Activated T-helper 1 cell treated with anti-CD3 and anti-CD28 coated beads, Interleukin-12 subunit alpha, Interleukin-12 subunit beta, Interleukin-2, Interleukin-4 antibody, amounts not matched to agents 30 ng/mL and 10 ng/mL and 1 ng/mL, durations not matched to agents 14 hours and 24 hours and 36 hours (primary cell): ENCODE results near the gene PHF21A. TPM values are rescaled to one million over a fixed set of nuclear protein-coding genes. Genes with fewer than 3 reads are reported as not detected.

Experiments
- DNase-seq: peaks from one replicate; pipeline ENCODE4 v3.0.0; 2021; ENCODE audit warnings: low spot score
- H3K27ac Mint-ChIP-seq: one replicate; pipeline ENCODE4 v1.8.0; 2021; ENCODE audit warnings: mild to moderate bottlenecking, mixed read lengths
- H3K27me3 Mint-ChIP-seq: one replicate; pipeline ENCODE4 v1.8.0; 2022; ENCODE audit warnings: mild to moderate bottlenecking, moderate library complexity, mixed read lengths; ENCODE audit not compliant: insufficient read depth
- H3K36me3 Mint-ChIP-seq: one replicate; pipeline ENCODE4 v1.8.0; 2021; ENCODE audit warnings: low read depth, mixed read lengths
- H3K4me1 Mint-ChIP-seq: one replicate; pipeline ENCODE4 v1.8.0; 2021; ENCODE audit warnings: low read depth, mixed read lengths
- H3K4me3 Mint-ChIP-seq: one replicate; pipeline ENCODE4 v1.8.0; 2021; ENCODE audit warnings: mild to moderate bottlenecking, moderate library complexity, mixed read lengths
- H3K9me3 Mint-ChIP-seq: one replicate; pipeline ENCODE4 v1.8.0; 2021; ENCODE audit warnings: mixed read lengths
- intact Hi-C: fragments of 100-400 bp; cut with micrococcal nuclease; formaldehyde crosslinking; loops from one replicate; pipeline ENCODE4 v1.15.1; 2024
- total RNA-seq: library from RNA; stranded (reverse); gene quantifications from 2 replicates; pipeline ENCODE4 v1.2.3, GENCODE V29; 2022

PHF21A gene
- total RNA-seq, 1 donor from 2014 or later: 32.9 TPM

DNA sequence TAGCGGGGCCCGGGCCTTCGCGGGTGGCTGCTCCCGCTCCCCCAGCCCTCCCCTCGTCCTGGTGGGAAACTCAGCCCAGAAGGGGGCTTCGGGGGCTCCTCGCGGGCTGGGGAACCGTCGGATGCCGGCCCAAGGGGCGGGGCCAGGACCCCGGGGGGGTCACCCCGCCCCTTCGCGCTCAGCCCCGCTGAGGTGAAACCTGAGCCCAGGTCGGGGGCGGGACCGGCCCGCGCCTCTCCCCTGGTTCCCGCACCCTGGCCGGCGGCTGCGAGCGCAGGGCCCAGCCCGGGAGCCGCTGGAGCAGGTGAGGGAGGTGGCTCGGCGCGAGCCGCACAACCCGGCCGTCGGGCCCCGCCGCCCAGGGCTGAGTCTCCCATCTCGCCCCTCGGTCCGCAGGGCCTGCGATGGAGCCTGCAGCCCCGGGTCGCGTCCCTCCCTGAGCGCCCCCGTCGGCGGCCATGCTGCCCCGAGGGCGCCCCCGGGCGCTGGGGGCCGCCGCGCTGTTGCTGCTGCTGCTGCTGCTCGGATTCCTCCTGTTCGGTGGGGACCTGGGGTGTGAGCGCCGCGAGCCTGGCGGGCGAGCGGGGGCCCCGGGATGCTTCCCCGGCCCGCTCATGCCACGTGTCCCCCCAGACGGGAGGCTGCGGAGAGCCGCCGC is 198.7 kb downstream of the PHF21A start, which contains the start of gene LARGE2:
Gene LARGE2, plus strand, starts transcription at position 232 of the 658 bp plus-strand sequence. Its CDS starts 227 bp downstream, at position 459.
- Mint-ChIP-seq H3K27ac (no peak within 1 kb of the TSS), H3K27me3 (peaks cover 29% of the 10 kb centered on the region), H3K36me3 (peaks cover 4% of the 10 kb centered on the region), H3K4me1 (peaks cover 8% of the 10 kb centered on the region), H3K4me3 (peak within 1 kb of the TSS; percentile 59), H3K9me3 (no peaks in the 10 kb centered on the region)
- DNase-seq: no peak
- intact Hi-C loops: no loop called here

DNA sequence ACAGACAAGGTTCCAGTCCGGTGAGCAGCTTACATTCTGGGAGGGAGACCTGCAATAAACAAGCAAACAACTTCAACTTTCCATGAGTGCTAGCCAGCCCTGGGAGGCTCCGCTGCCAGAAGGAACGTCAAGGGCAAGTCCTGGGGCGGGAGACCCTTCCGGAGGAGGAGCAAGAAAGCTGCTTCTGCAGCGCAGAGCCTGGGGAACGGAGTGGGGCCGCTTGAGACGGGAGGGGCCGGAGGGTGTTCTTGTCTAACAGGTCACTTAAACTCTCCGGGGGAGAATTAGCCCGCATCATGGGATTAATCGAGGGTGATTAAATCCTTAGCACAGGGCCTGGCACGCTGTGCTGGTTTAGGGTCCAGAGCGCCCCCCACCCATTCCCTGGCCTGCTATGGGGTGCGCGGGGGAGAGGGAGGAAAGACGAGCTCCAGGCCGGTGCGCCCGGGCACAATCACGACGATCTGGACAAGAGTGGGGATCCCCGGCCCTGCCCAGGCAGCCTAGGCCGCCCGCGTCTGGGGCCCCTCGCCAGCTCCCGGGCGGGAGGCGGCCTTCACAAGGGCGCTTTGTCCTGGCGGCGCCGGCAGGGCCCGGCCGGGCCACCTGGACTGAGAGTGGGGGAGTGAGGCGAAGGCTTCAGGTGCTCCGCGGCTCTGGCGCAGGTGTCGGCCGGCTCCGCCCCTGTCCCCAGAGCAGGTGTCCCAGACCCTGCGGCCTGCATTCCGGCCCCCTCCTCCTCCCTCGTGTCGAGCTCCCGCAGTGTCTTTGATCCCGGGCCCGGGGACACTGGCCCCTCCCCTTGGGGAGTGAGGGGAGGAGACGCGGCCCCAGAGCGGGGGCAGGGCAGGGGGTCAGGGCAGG is 199.5 kb downstream of the PHF21A start:
- H3K27ac Mint-ChIP-seq: no peak overlapping the region
- intact Hi-C loops: no loop called here
- peaks cover 29% of the 10 kb centered on the region for H3K27me3 Mint-ChIP-seq
- no peak for DNase-seq
- H3K4me3 Mint-ChIP-seq: peak overlapping the region; percentile 35
- H3K9me3 Mint-ChIP-seq: no peaks in the 10 kb centered on the region
- peaks cover 13% of the 10 kb centered on the region for H3K4me1 Mint-ChIP-seq
- H3K36me3 Mint-ChIP-seq: peaks cover 4% of the 10 kb centered on the region

DNA sequence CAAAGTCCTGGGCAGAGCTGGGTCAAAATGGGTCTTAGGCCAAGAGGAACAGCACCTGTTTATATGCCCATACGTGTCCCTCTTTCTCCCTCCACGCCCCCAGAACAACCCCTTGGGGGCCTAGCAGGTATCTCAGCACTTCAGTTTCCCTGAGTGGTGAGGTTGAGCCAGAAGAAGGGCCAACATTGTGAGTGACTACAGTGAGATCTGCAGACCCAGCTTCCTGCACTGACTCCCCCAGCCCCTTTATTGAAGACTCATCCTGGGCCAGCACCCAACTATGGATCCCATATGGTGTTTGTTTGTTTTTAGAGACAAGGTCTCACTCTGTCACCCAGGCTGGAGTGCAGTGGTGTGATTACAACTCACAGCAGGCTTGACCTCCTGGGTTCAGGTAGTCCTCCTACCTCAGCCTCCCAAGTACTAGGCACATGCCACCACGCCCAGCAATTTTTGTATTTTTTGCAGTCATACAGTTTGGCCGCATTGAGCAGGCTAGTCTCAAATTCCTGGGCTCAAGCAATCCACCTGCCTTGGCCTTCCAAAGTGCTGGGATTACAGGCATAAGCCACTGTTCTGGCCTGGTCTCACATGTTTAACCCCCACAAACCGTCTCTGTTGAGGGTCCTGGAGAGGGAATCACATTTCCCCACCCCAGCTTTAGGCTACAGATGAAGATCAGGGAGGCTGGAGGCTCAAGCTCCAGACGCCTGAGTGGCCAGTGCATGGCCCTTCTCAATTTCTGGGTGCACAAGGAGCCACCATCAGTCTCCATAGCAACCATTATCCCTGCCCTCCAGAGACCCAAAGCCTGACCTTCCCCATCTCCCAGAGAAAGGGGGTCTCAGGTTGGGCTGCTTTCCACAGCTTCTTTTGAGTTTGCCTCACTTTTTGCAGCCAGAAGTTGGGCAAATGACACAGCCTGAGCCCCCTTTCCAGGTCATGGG is 200.4 kb downstream of the PHF21A start:
- intact Hi-C loops: no loop called here
- Mint-ChIP-seq H3K27me3 (peaks cover 29% of the 10 kb centered on the region), H3K9me3 (no peaks in the 10 kb centered on the region), H3K36me3 (peaks cover 6% of the 10 kb centered on the region), H3K27ac (no peak overlapping the region), H3K4me3 (peak overlapping the region; percentile 35), H3K4me1 (peaks cover 22% of the 10 kb centered on the region)
- no peak for DNase-seq

DNA sequence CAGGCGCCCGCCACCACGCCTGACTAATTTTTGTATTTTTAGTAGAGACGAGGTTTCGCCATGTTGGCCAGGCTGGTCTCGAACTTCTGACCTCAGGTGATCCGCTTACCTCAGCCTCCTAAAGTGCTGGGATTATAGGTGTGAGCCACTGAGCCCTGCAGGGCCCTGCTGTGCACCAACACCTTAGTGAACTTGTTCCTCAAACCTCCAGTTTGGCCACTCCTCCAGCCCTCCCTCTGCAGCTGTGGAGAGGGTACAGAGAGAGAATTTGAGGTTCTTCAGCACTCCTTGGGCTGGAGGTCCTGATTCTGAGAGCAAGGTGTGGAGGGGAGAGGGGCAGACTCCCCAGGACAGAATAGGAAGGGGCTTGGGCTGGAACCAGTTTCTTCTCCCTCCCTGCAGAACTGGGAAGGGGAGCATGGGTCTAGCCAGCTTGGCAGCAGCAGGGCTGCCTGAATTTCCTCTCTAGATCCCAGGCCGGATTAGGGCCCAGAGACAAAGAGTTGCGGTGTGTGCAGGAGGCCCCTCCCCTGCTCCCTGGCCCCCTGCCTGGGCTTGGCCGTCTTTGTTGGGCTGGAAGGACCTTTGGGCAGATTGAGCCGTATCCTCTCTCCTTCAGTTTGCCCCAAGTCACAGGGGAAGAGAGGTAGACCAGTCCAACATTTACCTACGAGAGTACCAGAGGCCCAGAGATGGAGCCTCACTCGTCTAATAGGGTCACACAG is 201.3 kb downstream of the PHF21A start:
- intact Hi-C loops: loop anchor here (2.0 to 5.0 kb wide), 3 partner anchors 199 to 1847 kb away; partner anchors contain the start of genes CSTPP1 and FNBP4
- peak overlapping the region; percentile 73 for H3K4me3 Mint-ChIP-seq

DNA sequence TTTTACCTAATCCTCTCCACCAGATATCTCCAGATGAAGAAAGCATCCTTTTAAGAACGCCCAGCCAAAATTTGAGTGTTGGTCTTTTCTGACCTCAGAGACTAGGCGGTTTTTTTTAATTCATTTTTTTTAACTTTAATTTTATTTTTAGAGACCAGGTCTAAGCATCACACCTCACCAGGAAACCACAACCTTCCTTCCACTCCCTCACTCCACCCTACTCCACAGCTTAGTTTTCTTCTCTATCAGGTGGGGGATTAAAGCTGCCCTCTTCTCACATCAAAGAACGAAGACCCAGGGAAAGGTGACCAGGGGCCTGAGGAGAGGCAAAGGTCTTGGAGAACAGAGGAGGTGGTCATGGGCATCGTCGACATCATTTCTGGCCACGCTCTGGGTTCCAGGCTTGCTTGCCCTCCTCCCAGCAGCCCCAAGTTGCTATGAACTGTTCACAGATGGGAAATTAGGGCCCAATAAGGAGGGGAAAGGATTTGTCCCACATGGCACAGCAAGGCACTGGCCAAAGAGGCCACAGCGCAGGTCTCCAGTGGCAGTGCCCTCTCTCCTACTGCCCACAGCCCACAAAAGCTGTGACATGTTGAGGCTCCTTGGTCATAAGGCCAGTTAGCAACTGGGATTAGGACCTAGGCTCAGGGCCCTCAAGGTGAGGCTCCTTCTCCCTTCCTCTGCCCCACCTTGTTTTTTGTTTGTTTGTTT is 202.1 kb downstream of the PHF21A start:
- Mint-ChIP-seq H3K4me1 (peaks cover 22% of the 10 kb centered on the region), H3K4me3 (peak overlapping the region; percentile 98), H3K27ac (no peak overlapping the region), H3K36me3 (peaks cover 6% of the 10 kb centered on the region), H3K27me3 (peaks cover 18% of the 10 kb centered on the region), H3K9me3 (no peaks in the 10 kb centered on the region)
- intact Hi-C loops: loop anchor here (1.0 to 5.0 kb wide), 13 partner anchors 20 to 1848 kb away; partner anchors contain the start of genes AMBRA1, CRY2, CSTPP1 and DGKZ
- no peak for DNase-seq

More for the DNA sequence above, 201.3 kb downstream of the PHF21A start:
- peaks cover 6% of the 10 kb centered on the region for H3K36me3 Mint-ChIP-seq
- H3K27me3 Mint-ChIP-seq: peaks cover 26% of the 10 kb centered on the region
- peaks cover 22% of the 10 kb centered on the region for H3K4me1 Mint-ChIP-seq
- H3K27ac Mint-ChIP-seq: no peak overlapping the region
- no peaks in the 10 kb centered on the region for H3K9me3 Mint-ChIP-seq
- DNase-seq: no peak

DNA sequence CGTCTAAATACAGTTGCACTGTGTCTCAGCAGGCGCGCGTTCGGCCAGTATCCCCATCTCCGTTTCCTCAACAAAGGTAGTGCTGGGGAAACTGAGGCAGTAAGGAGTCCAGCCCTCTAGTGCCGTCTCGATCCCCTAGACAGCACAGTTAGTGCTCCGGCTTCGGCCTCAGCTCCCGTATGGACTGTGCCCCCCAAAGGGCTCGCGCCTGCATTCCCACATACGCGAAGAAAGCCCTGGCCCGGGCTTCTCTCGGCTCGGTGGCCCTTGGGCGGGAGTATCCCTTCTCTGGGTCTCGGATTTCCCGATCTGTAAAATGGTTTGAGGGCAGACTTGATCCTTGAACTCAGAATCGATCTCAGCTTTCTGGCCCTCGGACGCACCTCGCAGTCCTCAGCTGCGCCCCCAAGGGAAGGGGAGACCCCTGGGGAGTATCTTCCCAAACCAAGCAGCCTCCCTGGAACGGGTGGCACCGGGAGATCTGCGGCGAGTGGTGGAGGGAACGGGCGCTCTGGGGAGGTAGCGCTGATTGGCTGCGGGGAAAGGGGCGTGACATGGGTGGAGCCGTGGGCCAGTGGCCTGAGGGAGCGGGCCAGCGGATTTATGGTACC is 202.8 kb downstream of the PHF21A start:
- Mint-ChIP-seq H3K9me3 (no peaks in the 10 kb centered on the region), H3K4me3 (peak overlapping the region; percentile 98), H3K27ac (peak overlapping the region; percentile 92), H3K4me1 (peaks cover 22% of the 10 kb centered on the region), H3K27me3 (peaks cover 13% of the 10 kb centered on the region), H3K36me3 (peaks cover 8% of the 10 kb centered on the region)
- DNase-seq: peak; percentile 63
- intact Hi-C loops: loop anchor here (1.0 to 5.0 kb wide), 13 partner anchors 19 to 1848 kb away; partner anchors contain the start of genes AMBRA1, CRY2, CSTPP1 and DGKZ

DNA sequence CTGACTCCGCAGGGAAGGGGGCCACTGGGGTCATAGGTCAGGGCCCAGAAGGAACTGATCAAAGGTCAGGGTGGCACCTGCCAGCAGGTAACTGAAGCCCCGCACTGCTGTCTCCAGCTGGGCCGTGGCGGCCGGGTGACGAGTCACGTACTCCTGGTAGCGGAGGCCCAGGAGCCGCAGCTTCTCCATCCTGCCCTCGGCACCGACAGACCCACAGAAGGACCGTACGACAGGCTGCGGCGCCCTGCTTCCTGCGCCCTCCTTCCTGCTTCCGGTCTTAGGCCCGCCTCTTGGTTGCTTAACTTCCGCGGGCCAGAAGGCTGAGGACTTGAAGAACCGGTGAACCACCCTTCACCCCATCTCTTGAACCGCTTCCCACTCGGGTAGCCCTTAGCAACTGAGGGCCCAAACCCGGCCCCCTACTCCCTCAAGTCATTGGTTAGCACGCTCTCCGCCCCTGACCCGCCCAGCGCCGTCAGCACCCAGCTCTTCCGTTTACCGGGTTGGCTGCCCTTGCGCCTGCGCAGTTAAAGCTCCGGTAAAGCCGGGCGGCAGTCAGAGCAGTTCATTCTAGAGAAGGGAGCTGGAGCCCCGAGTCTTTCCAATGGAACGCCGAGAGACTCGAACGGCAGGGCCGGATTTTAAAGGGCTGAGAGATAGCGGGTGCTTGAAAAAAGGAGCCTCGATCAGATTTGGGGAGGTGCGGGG is 203.5 kb downstream of the PHF21A start, which contains the start of gene PEX16:
Gene PEX16, minus strand, starts transcription at position 255 of the 708 bp plus-strand sequence. Its CDS starts 66 bp downstream, at position 189.
- intact Hi-C loops: loop anchor here (1.0 to 5.0 kb wide), 15 partner anchors 18 to 1849 kb away; partner anchors contain the start of genes AMBRA1, ATG13, CRY2 and CSTPP1
- Mint-ChIP-seq H3K27me3 (peaks cover 10% of the 10 kb centered on the region), H3K9me3 (no peaks in the 10 kb centered on the region), H3K36me3 (peaks cover 9% of the 10 kb centered on the region), H3K27ac (peak within 1 kb of the TSS; percentile 92), H3K4me3 (peak within 1 kb of the TSS; percentile 98), H3K4me1 (peaks cover 22% of the 10 kb centered on the region)
- peak; percentile 97 for DNase-seq

DNA sequence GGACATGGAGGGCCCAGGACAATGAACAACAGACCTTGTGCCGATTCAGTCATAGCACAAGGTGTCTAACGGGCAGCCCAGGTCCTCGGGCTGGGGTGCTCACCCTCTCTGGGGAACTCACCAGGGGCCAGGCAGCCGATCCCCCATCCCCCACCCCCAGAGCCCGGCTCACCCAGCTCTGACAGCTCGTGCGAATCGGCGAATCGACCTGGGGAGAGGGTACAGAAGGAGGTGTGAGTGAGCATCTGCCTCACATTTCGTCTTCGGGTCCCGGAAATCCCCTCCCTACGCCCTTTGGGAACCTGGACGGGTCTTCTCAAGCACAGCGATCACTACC is 204.0 kb downstream of the PHF21A start:
- Mint-ChIP-seq H3K27me3 (peaks cover 10% of the 10 kb centered on the region), H3K9me3 (no peaks in the 10 kb centered on the region), H3K4me1 (peaks cover 22% of the 10 kb centered on the region), H3K27ac (peak overlapping the region; percentile 92), H3K4me3 (peak overlapping the region; percentile 98), H3K36me3 (peaks cover 9% of the 10 kb centered on the region)
- intact Hi-C loops: loop anchor here (2.0 to 5.0 kb wide), 3 partner anchors 700 to 1510 kb away; partner anchors contain the start of genes ATG13, CSTPP1, HARBI1 and PSMC3
- DNase-seq: no peak

DNA sequence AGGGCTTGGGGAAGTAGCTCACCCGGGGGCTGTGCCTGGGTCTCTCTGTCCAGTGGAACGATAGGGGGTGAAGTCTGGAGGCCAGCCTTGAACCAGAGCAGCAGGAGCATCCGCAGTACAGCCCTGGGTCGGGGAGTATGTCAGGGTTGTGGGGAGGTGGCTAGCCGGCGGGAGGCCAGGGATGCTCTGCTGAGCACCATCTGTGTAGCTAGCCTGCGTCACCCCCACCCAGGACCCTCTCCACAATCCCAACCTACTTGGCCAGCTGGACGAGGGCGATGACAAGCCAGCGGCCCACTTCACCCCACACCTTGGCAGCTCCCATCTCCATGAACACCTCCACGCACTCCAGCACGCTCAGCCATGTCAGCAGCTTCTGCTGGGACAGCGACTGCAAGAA is 205.8 kb downstream of the PHF21A start:
- DNase-seq: no peak
- Mint-ChIP-seq H3K36me3 (peaks cover 7% of the 10 kb centered on the region), H3K4me3 (peak overlapping the region; percentile 22), H3K9me3 (no peaks in the 10 kb centered on the region), H3K4me1 (peaks cover 22% of the 10 kb centered on the region), H3K27me3 (no peaks in the 10 kb centered on the region), H3K27ac (no peak overlapping the region)
- intact Hi-C loops: loop anchor here (5.0 kb wide), 1 partner anchor 1022 kb away; the partner anchor contains the start of gene CSTPP1

DNA sequence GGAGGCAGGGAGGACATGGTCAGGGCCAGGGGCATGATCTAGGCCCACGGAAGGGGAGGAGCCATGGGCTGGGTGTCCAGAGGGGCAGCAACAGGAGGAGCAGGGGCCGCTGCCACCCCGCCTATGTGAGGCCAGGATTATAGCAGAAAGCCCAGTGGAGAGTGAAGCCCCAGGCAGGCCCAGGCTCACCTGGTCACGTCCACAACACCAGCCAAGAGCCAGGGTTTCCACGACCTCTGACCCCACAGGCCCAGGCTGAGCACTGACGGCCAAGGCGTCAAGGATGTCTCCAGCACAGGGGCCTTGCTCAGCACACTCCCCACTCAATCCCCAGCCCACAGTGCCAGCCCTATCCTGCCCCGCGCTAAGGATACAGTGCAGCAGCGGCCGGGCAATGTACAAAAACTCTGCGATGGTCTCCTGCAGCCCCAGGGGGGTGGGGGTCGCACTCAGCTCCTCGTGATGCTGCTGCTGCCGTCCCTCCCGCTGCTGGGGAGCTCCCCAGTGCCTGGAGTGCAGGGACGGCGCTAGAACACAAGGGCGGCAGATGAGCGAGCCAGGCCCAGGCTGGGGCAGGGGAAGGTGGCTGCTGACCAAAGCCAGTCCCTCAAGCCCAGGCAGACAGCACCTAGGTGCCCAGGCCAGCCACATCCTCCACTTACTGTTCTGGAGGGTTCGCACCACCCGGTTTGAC is 207.2 kb downstream of the PHF21A start:
- peaks cover 20% of the 10 kb centered on the region for H3K4me1 Mint-ChIP-seq
- H3K27me3 Mint-ChIP-seq: no peaks in the 10 kb centered on the region
- H3K4me3 Mint-ChIP-seq: no peak overlapping the region
- DNase-seq: no peak
- no peaks in the 10 kb centered on the region for H3K9me3 Mint-ChIP-seq
- peaks cover 7% of the 10 kb centered on the region for H3K36me3 Mint-ChIP-seq
- no peak overlapping the region for H3K27ac Mint-ChIP-seq
- intact Hi-C loops: no loop called here
